Adrenal gland (tissue), 12 donors: ENCODE data around the gene MAGI2. TPM values are rescaled to one million over a fixed set of nuclear protein-coding genes. Genes with fewer than 3 reads are reported as not detected.

Source experiments
- DNase-seq, 7 donors: peaks; one replicate each; pipeline ENCODE4 v3.0.0-alpha.2; 2019 to 2020
- H3K27ac ChIP-seq, 5 donors: fragments of 200-600 bp; sonication (generic) in 4 of 5; 1 replicate in 3 of 5; 2 replicates in 2 of 5; pipeline versions ENCODE4 v1.5.1 to v1.8.0; 2016 to 2020; ENCODE audit warnings: mild to moderate bottlenecking in 1 of 5
- H3K27me3 ChIP-seq: fragments of 200-600 bp; 2 replicates; pipeline ENCODE4 v1.8.0; 2021
- H3K36me3 ChIP-seq, 2 donors: fragments of 200-600 bp; replicated peaks in 1 of 2; 1 replicate in 1 of 2; 2 replicates in 1 of 2; pipeline versions ENCODE4 v1.5.1 to v1.8.0; 2018 to 2022
- H3K4me1 ChIP-seq, 2 donors: fragments of 200-600 bp; replicated peaks in 1 of 2; 1 replicate in 1 of 2; 2 replicates in 1 of 2; pipeline versions ENCODE4 v1.5.1 to v1.8.0; 2018 to 2021
- H3K4me3 ChIP-seq, 4 donors: fragments of 200-600 bp; sonication (generic) in 3 of 4; one replicate each; pipeline ENCODE4 v1.5.1; 2016 to 2018
- H3K9me3 ChIP-seq, 3 donors: fragments of 200-600 bp; sonication (generic) in 1 of 3; replicated peaks in 1 of 3; 1 replicate in 2 of 3; 2 replicates in 1 of 3; pipeline versions ENCODE4 v1.5.1 to v1.8.0; 2016 to 2021
- POLR2A ChIP-seq, 2 donors: fragments of 450-650 bp; IDR thresholded peaks; one replicate each; pipeline ENCODE4 v1.6.1; 2017; ENCODE audit warnings: antibody characterized with exemption in 2 of 2, mild to moderate bottlenecking in 2 of 2, moderate library complexity in 1 of 2
- WGBS, 4 donors: extraction: QIAGEN DNeasy Blood & Tissue Kit in 2 of 4; methylation state at CpG; one replicate each; pipeline versions ENCODE4 v1.1.5 to v1.1.7; 2013 to 2017; 5-methylcytosine and 5-hydroxymethylcytosine counted together
- intact Hi-C, 2 donors: fragments of 100-400 bp; cut with DNase I; formaldehyde crosslinking; loops; one replicate each; pipeline versions ENCODE4 v1.14.1 to v1.15.0; 2022 to 2023
- polyA plus RNA-seq, 3 donors: library from polyadenylated mRNA; stranded (reverse); fragments of 200-250 nt in 2 of 3; fragments of 350-450 nt in 1 of 3; fragmentation: Illumina TruSeq in 1 of 3; extraction: RNeasy Lipid Tissue Mini Kit (QIAGEN cat#74804) in 1 of 3; gene quantifications; one replicate each; pipeline ENCODE4 v1.2.3, GENCODE V29; 2013 to 2014
- total RNA-seq, 9 donors: library from RNA; depleted of rRNA in 4 of 9; stranded (reverse); fragments of >200 nt in 4 of 9; fragments of 120-200 nt in 1 of 9; fragmentation: NEBNext Ultra II Directional in 1 of 9; extraction: Animal tissue kit (Norgen Biotek cat#: 25700) in 1 of 9; gene quantifications; one replicate each; pipeline versions ENCODE4 v1.1.0 to v1.2.4, GENCODE V29; 2013 to 2023
- TF ChIP-seq, protein P1 (sequence below), 6 experiments: fragments of 450-650 bp in 4 of 6; fragments of 200-600 bp in 2 of 6; sonication (generic) in 1 of 6; IDR thresholded peaks; 1 replicate in 5 of 6; 2 replicates in 1 of 6; pipeline versions ENCODE4 v1.5.1 to v1.8.0; 2016 to 2021; ENCODE audit warnings: antibody characterized with exemption in 6 of 6, mild to moderate bottlenecking in 2 of 6, moderate library complexity in 1 of 6
- donor health status: healthy with polysubstance abuse.
- donor health status: Bipolar disorder and iron deficiency.
- donor health status: DM: yes; HTN: yes; CAD: no.
- donor health status: DM: no; HTN: no; CAD: no.
- donor health status: DM: no; HTN: no; CAD: no.
- donor health status: DM: yes; HTN: yes; CAD: no.

Gene MAGI2
- total and polyA plus RNA-seq, 12 donors = 3.2 to 37.1 (median 17.1) TPM

DNA sequence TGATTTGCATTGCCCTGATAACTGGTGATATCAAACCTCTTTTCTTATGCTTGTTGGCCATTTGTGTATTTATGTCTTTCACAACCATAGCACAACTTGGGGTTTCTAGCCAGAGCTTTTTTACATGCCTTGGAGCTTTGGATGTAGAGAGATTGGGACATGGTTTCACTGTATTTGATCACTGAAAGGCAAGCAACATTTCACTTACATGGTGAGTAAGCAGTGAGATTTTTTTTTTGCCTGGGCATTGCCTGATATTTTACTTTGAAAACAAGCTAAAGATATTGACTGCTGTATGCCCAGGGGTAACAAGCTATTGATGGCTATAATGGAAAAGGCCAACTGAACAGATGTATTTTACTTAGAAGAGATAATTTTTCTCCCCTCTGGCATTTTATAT lies 1395.9 kb downstream of the MAGI2 start:
- no peak for DNase-seq
- H3K4me3 ChIP-seq = no peak overlapping the region
- H3K27ac ChIP-seq = no peak overlapping the region
- H3K9me3 ChIP-seq = no peaks in the 10 kb centered on the region
- intact Hi-C loops = no loop called here
- H3K27me3 ChIP-seq = no peaks in the 10 kb centered on the region
- TF ChIP-seq POLR2A (IDR thresholded peaks at IDR 0.05) = no peak
- TF ChIP-seq, protein P1, sequence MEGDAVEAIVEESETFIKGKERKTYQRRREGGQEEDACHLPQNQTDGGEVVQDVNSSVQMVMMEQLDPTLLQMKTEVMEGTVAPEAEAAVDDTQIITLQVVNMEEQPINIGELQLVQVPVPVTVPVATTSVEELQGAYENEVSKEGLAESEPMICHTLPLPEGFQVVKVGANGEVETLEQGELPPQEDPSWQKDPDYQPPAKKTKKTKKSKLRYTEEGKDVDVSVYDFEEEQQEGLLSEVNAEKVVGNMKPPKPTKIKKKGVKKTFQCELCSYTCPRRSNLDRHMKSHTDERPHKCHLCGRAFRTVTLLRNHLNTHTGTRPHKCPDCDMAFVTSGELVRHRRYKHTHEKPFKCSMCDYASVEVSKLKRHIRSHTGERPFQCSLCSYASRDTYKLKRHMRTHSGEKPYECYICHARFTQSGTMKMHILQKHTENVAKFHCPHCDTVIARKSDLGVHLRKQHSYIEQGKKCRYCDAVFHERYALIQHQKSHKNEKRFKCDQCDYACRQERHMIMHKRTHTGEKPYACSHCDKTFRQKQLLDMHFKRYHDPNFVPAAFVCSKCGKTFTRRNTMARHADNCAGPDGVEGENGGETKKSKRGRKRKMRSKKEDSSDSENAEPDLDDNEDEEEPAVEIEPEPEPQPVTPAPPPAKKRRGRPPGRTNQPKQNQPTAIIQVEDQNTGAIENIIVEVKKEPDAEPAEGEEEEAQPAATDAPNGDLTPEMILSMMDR (IDR thresholded peaks at IDR 0.05) = no peak
- no peaks in the 10 kb centered on the region for H3K4me1 ChIP-seq
- no peaks in the 10 kb centered on the region for H3K36me3 ChIP-seq

DNA sequence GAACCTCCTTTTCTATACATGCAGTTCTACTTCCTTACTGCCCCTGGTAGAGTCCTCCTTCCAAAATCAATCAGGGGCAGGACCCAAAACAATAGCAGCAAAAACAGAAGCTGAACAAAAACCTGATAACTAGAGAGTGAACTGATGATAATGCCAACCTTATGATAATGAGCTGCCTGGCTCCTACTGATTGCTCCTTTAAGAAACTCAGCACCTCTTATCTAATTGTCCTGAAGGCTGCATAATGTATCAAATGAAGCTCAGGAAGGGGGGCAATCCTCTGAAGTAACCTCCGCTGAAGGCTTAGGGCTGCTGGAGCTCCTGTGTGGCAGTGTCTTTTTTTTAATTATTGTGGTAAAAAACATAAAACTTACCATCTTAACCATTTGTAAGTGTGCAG lies 1397.9 kb downstream of the MAGI2 start:
- TF ChIP-seq, protein P1 (IDR thresholded peaks at IDR 0.05) = no peak
- TF ChIP-seq POLR2A (IDR thresholded peaks at IDR 0.05) = no peak
- H3K4me3 ChIP-seq = no peak overlapping the region
- no peaks in the 10 kb centered on the region for H3K9me3 ChIP-seq
- H3K27me3 ChIP-seq = no peaks in the 10 kb centered on the region
- no peaks in the 10 kb centered on the region for H3K36me3 ChIP-seq
- intact Hi-C loops = no loop called here
- H3K4me1 ChIP-seq = no peaks in the 10 kb centered on the region
- no peak for DNase-seq
- 67 to 92% (median 91%) methylated on average over 1 of the region's 1 CpG for WGBS, 4 donors
- no peak overlapping the region for H3K27ac ChIP-seq

DNA sequence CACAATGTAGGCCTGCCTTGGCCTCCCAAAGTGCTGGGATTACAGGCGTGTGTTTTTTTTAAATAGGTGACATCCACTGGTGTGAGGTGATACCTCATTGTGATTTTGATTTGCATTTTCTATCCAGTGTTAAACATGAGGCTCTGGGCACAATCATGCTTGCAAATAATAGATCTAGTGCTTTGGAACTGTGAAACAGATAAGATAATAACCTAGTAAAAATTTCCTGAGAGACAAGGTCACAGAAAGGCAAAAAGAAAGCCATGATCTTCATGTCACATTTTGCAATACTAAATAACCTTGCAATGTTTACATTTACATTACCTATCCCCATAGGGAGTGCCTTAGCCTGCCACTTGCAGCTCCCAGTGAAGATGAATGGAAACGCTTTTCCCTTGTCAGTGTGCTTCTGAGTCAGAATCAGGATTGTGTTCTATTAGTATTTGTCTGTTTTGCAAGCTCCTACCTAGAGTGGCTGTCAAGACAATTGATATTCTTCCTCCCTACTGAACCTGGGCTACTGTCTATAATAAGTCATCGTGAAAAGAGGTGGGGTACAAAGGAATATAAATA lies 1398.4 kb downstream of the MAGI2 start:
- intact Hi-C loops = no loop called here
- Histone ChIP-seq H3K4me3 (no peak overlapping the region), H3K4me1 (no peaks in the 10 kb centered on the region), H3K36me3 (no peaks in the 10 kb centered on the region), H3K27me3 (no peaks in the 10 kb centered on the region), H3K9me3 (no peaks in the 10 kb centered on the region), H3K27ac (no peak overlapping the region)
- DNase-seq = no peak
- 56 to 64% (median 61%) methylated on average over 3 of the region's 3 CpGs for WGBS, 4 donors
- TF ChIP-seq, protein P1 (IDR thresholded peaks at IDR 0.05) = no peak
- TF ChIP-seq POLR2A (IDR thresholded peaks at IDR 0.05) = no peak

DNA sequence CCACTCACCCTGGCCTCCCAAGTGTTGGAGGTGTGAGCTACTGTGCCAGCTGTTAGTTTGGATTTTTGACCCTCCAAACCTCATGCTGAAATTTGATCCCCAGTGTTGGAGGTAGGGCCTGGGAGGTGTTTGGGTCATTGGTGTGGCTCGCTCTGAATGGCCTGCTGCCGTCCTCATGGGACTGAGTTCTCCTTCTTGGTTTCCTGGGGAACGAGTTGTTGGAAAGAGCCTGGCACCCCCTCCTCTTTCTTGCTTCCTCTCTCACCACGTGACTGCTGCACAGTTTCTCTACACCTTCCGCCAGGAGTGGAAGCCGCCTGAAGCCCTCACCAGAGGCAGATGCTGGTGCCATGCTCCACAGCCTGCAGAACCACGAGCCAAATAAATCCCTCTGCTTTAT lies 1401.4 kb downstream of the MAGI2 start:
- intact Hi-C loops = no loop called here
- TF ChIP-seq, protein P1 (IDR thresholded peaks at IDR 0.05) = no peak
- TF ChIP-seq POLR2A (IDR thresholded peaks at IDR 0.05) = no peak
- WGBS, 4 donors = 68 to 76% (median 72%) methylated on average over 7 of the region's 7 CpGs
- H3K36me3 ChIP-seq = no peaks in the 10 kb centered on the region
- H3K4me3 ChIP-seq = no peak overlapping the region
- H3K9me3 ChIP-seq = no peaks in the 10 kb centered on the region
- H3K27me3 ChIP-seq = no peaks in the 10 kb centered on the region
- no peaks in the 10 kb centered on the region for H3K4me1 ChIP-seq
- H3K27ac ChIP-seq = no peak overlapping the region
- DNase-seq = no peak
